ENCODE measurements around the gene SLC41A2.
"Not testable (repeated sequence)": the region's sequence is repeated elsewhere in the genome, so short reads cannot be mapped to it uniquely, and the experiment has no call there.

Gene SLC41A2, protein sequence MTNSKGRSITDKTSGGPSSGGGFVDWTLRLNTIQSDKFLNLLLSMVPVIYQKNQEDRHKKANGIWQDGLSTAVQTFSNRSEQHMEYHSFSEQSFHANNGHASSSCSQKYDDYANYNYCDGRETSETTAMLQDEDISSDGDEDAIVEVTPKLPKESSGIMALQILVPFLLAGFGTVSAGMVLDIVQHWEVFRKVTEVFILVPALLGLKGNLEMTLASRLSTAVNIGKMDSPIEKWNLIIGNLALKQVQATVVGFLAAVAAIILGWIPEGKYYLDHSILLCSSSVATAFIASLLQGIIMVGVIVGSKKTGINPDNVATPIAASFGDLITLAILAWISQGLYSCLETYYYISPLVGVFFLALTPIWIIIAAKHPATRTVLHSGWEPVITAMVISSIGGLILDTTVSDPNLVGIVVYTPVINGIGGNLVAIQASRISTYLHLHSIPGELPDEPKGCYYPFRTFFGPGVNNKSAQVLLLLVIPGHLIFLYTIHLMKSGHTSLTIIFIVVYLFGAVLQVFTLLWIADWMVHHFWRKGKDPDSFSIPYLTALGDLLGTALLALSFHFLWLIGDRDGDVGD

DNA sequence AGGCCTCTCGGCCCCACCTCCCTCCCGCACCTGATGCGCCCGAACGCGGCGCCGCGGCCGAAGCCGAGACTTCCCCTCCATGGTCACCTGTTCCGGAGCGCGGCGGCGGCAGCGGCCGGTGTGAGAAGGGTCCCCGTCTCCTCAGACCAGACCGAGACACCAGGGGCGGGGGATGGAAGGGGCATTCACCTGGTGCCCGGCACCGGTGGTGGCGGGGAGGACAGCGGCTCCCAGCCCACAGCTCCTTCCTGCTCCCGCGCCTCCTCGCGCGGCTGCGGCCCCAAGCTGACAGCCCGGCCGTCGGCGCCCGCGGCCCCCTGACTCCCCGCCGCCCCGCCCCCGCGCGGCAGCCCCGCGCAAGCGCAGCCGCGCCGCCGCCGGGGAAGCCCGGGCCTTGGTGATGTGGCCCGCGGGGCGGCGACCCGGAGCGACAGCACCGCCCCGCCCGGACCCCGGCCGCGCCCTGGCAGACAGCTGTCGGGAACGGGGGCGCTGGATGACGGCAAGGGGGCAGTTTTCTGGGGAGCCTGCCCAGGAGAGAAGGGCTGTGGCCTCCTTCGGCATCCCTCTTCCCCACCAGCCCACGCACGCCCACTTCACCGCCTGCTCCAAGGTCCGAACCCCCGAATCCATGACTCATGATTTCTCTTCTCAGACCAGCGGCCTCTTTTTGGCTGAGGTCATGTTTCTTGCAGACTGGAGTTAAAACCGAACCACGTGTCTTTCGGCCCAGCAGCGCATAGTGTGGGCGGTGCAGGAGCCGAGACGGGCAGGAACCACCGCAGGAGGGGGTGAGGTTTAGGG lies at the start of gene SLC41A2:
Gene SLC41A2, minus strand, starts transcription at position 290 of the 804 bp plus-strand sequence. CDS start 29,763 bp downstream, outside the sequence.
- DNase-seq (ENCODE audit: low read depth in 2 of 2): peak; percentile 71 to 80

DNA sequence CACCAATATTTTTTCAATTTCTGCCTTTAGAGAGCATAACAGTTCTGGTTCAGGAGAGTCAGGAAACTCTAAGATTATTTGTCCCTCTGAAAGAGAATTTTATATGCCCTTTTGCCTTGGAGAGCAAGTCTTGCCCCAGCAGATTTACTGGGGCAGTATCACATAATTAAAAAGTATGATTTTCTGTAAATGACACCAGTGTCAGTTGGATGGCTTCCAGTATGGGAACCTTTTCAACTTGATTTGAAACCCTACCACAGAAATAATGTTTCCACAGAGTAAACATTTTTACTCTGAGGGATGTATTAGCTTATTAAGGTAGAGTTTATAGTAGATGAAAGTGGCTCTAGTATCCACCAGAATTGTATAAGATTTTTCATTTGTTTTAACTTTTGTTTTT lies 43.4 kb upstream of the SLC41A2 start:
- no peak for DNase-seq (ENCODE audit: low read depth in 2 of 2)

DNA sequence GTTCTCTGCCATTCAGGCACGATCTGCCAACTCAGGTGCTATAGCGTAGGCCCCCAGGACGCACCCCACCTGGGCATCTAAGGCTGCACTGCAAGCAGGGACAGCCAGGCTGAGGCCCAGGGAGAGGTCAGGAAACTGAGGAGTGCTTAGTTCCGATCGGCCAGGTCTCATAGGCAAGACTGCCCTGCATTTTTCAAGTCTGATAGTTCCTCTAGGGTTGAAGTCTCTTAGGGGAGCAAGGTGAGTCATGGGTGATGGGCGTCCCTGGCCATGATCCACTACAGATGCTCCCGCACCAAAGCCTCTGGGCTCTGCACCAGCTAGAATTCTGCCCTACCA lies 41.2 kb upstream of the SLC41A2 start:
- DNase-seq (ENCODE audit: low read depth in 2 of 2): no peak

DNA sequence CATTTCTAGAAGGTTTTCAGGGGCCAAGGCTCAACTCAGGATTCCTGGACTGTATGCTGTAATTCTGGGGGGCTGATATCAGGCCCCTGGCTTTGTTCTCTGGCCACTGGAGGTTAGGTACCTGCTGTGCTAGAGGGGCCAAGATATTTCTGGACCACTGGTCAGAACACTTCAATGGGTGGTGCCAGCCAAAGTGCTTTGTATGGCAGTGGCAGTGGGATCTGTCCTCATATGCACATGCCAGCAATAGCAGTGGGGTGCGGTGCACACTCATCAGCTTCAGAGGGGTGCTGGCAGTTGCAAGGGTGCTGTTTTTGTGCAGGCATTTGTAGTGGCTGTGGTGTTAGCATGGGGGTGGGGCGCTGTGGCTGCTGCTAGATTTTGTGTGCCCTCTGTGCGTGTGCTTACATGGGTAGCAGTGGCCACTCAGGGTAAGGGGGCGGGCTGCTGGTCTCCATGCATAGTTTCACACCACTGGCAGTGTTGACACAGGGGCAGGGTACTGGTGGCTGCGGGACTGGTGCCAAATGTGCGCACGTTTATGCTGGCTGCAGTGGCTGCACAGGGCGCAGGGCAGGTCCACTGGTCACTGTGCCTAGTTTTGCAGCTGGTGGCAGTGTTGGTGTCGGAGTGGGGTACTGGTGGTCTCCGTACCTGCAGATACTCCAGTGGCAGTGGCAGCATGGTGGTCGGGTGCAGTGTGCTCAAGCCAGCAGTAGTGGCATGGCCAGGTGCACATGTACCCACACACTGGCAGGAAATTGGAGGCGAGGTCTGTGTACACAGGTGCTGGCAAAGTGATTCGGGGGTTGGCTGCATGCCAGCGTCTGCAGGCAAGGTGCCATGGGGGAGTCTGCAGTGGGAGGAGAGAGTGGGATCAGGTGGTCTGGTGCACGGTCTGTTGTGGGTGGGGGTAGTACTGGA lies 40.6 kb upstream of the SLC41A2 start:
- DNase-seq (ENCODE audit: low read depth in 2 of 2): no peak

DNA sequence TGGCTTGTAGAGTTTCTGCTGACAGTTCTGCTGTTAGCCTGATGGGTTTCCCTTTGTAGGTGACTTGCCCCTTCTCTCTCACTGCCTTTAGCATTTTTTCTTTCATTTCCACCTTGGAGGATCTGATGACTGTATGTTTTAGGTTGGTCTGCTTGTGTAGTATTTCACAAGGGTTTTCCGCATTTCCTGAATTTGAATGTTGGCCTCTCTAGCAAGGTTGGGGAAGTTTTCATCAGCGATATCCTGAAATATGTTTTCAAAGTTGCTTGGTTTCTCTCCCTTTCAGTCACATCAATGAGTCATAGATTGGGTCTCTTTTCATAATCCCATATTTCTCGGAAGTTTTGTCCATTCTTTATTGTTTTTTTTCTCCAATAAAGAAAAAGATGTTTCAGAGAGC lies 39.5 kb upstream of the SLC41A2 start:
- DNase-seq (ENCODE audit: low read depth in 2 of 2): no peak

DNA sequence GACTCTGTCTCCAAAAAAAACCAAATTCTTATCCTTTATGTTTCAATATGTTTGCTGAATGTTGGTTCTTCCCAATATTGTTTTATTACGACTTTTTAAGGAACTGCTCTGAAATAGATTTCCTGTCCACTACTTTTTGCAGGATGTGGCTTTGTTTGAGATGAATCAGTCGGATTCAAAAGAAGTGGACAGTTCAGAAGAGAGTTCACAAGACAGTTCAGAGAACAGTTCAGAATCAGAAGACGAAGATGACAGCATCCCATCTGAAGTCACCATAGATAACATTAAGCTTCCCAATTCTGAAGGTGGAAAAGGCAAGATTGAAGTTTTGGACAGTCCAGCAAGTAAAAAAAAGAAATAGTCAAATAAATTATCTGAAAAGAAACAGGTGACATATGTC lies 36.2 kb upstream of the SLC41A2 start:
- DNase-seq (ENCODE audit: low read depth in 2 of 2): no peak

DNA sequence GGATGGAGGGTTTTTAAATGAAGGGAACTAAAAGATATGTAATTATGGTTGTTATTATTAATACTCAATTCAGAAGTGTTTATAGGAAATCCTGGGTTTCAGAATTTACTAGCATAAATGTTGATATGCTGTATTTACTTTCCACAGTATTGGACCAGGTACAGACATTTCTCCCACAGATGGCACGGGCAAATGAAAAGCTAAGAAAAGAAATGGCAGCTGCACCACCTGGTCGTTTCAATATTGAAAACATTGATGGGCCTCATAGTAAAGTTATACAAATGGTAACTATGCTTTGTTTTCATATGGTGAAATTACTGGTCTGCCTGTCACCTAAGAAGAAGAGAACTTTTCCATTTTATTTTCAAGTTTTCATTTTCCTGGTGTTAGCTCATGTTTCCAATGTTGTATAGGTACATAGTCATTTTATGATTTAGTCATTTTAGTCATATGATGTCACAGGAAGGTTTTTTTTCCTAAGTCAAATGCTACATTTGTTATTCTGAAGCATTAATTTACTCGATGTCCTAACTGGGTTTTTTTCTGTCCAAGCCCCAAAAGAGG lies 33.6 kb upstream of the SLC41A2 start:
- DNase-seq (ENCODE audit: low read depth in 2 of 2): no peak

DNA sequence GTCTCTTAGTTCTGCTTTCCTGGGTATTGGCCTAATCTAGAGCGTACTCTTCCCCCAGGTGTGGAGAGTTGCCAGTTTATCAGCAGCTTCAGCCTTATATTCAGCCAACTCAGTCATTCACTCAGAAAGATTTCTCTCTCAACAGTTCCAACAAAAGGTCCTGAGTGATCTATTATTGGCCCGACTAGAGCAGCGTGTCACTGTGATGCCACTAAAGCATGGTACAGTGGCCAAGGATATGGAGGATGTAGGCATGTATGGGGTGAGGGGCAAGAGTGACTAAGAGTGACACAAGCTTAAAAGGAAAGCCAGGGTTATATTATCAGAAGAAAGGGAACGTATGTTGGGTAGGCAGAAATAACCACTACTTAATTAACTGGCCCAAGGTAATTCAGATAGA lies 32.9 kb upstream of the SLC41A2 start:
- DNase-seq (ENCODE audit: low read depth in 2 of 2): no peak

DNA sequence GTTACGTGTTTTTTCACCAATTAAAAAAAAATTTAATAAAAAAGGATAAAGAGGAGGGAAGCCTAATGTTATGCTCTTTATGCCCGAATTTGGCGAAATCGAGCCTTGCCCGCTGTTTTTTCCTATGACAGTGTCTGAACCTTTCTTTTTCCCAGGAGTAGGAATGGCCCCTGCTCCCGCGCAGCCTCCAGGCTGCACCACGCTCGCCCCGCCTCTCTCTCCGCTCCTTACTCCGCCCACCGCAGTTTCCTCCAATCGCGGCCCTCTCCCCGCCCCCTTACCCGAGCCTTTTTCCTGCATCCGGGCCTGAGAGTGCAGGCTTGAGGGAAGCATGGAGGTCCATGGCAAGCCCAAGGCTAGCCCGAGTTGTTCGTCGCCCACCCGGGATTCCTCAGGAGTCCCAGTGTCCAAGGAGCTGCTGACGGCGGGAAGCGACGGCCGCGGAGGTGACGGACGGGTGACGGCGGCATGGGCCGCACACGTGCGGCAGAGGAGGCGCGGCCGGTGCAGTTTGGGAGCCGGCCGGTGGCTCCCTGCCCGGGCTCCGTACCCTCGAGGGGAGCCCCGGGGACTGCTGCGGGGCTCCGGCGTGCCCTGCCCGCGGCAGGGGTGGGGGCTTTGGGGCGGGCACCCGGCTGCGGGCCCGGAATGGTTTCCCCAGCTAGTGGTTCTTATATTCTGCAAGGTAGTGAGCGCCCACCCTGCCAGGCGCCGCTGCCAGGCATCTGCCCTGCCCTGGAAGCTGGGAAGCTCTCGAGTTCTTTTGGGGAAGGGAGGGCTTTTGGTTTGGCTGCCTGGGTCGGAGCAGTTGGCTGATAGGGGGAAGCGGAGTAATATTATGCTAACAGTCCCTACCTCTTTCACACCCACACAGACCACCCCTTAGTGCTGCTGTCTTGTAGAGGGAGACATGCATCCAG lies 28.2 kb upstream of the SLC41A2 start, which contains the start of gene NOPCHAP1:
Gene NOPCHAP1, plus strand, starts transcription at position 295 of the 920 bp plus-strand sequence. Its CDS starts 37 bp downstream, at position 332.
- peak; percentile 67 to 76 for DNase-seq (ENCODE audit: low read depth in 2 of 2)

DNA sequence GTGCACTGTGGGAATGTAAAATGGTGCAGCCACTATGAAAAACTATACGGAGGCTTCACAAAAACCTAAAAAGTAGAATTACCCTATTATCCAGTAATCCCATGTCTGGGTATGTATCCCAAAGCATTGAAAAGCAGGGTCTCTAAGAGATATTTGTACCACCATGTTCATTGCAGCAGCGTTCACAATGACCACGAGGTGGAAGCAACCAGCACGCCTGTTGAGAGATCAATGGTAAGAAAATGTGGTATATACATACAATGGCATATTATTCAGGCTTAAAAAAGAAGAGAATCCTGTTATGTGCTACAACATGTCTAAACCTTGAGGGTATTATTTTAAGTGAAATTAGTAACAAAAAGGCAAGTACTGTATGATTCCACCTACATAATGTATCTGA lies 27.1 kb upstream of the SLC41A2 start:
- no peak for DNase-seq (ENCODE audit: low read depth in 2 of 2)

DNA sequence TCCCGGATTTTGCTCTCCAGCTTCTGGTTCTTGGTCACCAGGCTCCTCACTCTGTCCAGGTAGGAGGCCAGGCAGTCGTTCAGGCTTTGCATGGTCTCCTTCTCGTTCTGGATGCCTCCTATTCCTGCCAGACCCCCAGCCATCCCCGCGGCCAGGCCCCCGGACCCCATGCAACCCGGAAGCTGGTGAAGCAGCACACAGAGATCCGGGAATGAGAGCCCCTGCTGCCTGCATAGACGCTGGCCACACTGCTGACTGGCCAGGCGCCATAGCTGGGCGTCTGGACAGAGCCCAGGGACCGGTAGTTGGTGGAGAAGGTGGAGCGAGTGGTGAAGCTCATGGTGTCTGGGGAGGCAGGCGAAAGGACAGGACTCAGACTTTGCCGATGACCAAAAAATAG lies 19.6 kb upstream of the SLC41A2 start:
- not testable (repeated sequence) for DNase-seq (ENCODE audit: low read depth in 2 of 2)

DNA sequence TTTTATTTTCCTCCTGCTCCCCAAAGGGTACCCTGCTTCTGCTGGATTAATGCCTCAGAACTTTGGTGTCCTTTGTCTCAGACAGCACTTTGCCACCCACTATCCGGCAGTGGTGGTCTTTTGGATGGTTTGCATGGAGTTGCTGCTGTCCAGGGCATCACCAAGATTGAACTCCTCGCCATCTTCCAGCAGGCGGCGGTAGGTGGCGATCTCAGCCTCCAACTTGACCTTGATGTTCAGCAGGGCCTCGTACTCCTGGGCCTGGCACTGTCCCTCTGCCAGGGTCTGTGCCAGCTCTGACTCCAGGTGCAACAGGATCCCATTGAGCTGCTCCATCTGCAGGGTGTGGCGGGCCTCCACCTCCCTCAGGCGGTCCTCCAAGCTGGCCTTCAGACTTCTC lies 18.6 kb upstream of the SLC41A2 start:
- DNase-seq (ENCODE audit: low read depth in 2 of 2): no peak

DNA sequence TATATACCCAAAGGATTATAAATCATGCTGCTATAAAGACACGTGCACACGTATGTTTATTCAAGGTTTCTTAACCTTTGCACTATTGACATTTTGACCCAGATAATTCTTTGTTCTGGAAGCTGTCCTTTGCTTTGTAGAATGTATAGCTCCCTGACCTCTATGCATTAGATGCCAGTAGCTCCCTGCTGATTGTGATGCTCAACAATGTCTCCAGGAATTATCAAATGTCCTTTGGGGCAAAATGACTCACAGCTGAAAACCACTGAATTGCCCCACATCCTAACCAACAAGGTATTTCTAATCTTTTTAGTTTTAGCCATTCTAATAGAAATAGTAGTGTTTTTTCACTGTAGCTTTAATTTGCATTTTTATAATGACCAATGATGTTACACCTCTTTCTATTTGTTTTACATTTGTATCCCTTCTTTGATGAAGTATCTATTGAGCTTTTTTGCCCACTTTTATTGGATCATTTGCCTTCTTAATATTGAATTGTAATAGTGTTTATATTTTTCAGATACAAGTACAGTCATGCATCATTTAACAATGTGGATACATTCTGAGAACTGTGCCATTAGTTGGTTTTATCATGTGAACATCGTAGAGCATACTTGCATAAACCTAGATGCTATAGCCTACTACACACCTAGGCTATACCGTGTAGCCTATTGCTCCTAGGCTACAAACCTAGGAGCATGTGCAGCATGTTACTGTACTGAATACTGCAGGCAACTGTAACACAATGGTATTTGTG lies 17.7 kb upstream of the SLC41A2 start:
- no peak for DNase-seq (ENCODE audit: low read depth in 2 of 2)

DNA sequence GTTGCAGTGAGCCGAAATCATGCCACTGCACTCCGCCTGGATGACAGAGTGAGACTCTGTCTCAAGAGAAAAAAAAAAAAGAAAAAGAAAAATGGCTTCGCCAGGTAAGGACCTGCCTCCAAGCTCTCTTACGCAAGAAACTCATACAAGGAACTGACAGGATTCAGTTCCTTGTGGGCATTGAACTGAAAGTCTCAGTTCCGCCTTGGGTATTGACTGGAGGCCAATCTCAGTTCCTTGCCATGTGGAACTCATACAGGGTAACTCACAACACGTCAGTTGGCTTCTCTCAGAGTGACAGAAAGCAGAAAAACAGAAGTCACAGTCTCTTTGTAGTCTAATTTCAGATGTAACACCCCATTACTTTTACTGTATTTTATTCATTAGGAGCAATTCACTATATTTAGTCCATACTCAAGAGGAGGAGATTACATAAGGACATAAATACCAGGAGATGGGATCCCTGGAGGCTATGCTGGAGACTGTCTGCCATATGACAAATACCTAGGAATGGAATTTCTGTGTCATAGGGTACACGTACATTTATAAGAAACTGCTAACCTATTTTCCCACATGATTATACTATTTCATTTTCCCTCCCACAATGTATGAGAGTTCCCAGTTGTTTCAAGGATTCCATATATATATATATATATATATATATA lies 16.7 kb upstream of the SLC41A2 start:
- no peak for DNase-seq (ENCODE audit: low read depth in 2 of 2)

DNA sequence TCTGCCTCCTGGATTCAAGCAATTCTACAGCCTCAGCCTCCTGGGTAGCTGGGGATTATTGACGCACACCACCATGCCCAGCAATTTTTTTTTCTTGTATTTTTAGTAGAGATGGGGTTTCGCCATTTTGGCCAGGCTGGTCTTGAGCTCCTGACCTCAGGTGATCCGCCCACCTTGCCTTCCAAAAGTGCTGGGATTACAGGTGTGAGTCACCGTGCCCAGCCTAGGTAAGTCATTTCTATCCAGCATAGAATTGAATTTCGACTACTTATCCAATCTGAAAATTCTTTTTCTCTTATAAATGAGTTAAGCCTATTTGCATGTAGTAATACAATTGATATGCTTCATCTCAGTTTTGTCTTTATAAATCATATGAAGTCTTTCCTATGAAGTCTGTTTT lies 15.2 kb upstream of the SLC41A2 start:
- no peak for DNase-seq (ENCODE audit: low read depth in 2 of 2)

DNA sequence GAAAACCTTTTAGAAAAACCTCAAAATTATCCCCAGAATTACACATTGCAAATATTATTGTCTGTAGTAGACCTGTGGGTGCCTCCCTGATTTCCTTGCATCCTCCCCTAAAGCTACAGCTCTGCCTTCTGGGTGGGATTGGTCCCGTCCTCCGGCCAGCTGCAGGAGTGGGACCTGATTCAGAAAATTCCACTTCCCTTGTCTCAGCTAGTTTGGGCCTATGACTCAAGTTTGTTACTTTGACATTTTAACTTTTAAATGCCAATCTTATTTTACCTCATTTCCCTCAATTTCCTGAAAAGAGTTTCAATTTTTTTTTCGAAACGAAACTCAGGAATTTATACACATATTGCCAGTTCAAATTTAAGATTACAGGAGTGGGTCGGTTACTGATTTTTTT lies 13.2 kb upstream of the SLC41A2 start:
- DNase-seq (ENCODE audit: low read depth in 2 of 2): no peak

DNA sequence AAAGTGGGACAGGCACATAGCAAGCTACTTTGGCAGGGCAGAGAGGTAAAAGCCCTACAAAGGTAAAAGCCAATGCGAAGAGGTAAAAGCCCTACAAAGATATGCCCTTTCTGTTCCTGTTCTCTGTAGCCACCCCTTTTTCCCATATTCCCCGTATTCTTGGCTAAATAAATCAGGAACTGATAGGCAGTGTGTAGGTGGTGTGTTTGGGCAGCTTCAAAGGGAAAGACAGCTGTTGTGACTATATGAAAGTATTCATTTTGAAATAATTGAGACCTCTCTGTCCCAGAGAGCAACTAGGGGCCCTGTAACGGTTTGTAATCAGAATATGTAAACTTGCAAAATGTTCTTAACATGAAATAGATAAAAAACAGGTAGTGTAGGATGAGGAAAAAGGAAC lies 11.3 kb upstream of the SLC41A2 start:
- DNase-seq (ENCODE audit: low read depth in 2 of 2): no peak

DNA sequence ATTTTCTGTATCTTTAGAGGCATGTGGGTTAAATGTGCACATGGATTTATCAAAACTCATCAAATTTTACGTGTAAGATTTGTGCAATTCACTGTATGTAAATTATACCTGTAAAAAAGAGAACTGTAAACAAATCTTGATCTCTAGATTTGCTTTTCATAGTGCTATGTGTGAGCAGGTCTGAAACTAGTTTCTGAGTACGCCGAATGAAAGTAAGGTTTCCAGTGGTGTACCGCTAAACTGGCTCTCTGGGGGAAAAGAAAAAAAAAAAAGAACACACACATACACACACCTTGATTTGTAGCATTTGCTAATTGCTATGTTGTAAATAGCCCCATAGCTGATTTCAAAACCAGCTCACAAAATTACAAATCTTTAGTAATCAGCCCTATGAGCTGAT lies 8.6 kb upstream of the SLC41A2 start:
- DNase-seq (ENCODE audit: low read depth in 2 of 2): no peak

DNA sequence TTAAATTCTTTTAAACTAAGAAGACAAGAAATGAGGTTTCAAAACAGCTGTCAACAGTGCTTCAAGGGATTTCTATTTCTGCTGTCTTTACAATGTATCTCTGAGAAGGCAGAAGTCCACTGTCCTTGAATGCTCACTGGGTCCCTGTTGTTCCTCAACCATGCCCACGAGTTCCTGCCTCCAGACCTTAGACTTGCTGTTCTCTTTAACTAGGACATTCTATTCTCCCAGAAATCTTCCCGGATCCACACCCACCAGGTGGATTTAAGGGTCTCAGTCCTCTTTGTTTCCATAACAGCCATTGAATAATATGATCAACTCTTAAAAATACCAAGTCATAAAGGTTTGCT lies 6.7 kb upstream of the SLC41A2 start:
- no peak for DNase-seq (ENCODE audit: low read depth in 2 of 2)
